Fibroblast of upper back skin (primary cell): ENCODE results near the gene FARP1.
A peak's percentile ranks its signal among the peaks of the same experiment; 100 is the strongest.

Source experiments
- DNase-seq: peaks from one replicate; pipeline ENCODE4 v3.0.0-alpha.2; 2013

Gene FARP1

GRCh38 chr13:98313922-98314292, 171.0 kb downstream of the FARP1 start:
- no peak for DNase-seq

GRCh38 chr13:98315466-98315865, 172.6 kb downstream of the FARP1 start:
- peak; percentile 65 for DNase-seq

DNA sequence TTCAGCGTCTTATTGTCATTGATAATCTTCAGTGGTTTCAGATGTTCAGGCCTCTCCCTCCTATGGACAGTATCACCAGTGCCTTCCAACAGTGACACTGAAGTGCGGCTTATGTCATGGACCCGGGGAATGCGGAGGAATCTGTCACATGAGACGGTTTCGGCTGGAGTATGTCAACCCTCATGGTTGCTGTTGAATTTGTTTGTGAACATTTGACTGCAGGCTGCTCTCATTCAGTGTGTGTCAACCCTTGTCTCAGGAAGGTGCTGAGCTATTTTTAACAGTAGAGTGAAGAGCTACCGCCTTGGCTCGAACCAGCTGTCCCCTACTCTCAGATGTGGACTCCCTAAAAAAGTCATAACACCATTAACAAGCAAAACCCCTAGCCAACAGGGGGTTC, 173.0 kb downstream of the FARP1 start:
- DNase-seq, result no peak

- DNase-seq, result no peak
Measured at GRCh38 chr13:98317573-98318171, 174.8 kb downstream of the FARP1 start.

- no peak for DNase-seq
Measured at GRCh38 chr13:98318263-98318878, 175.5 kb downstream of the FARP1 start.

DNA sequence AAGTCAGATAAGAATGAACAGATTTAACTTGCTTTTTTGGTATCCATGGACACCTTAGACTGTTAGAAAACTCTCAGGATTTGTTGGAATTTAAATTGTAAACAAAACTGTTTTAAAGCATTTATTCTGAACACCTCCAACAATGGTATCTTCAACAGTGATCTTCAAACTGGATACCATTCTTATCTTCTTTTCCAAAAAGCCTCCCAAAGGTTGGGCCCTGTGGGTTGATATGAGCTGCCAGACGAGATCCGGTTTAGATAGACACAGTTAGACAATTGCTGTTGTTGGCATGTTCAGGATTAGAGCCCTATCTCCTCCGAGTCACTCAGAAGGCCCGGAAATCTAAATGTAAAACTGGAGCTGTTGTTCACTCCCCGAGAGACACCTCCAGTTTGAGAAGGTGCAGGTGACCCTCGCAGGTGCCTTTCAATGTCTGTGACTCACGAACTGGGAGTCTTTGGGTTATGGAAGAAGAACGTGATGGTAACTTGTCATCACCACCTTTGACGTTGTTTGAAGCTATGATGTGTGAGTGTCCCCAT, 177.7 kb downstream of the FARP1 start:
- DNase-seq, result no peak

DNA sequence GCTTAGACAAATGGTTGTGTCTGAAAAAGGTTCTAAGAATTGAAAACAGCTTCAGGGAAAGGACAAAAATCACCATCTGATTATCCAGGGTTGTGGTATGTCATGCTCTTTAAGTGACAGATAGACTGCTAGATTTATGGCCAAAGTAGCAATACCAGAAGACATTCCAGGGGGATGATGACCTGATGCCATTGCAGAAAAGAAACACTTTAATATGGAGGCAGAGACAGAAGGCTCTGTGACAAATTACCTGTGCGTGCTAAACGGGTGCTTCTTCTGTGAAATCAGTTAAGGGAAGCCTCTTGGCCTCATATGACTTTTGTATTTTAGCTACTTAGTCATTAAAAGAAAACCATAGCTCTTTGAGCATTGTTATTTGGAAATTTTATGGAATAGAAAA, 178.5 kb downstream of the FARP1 start:
- no peak for DNase-seq

DNA sequence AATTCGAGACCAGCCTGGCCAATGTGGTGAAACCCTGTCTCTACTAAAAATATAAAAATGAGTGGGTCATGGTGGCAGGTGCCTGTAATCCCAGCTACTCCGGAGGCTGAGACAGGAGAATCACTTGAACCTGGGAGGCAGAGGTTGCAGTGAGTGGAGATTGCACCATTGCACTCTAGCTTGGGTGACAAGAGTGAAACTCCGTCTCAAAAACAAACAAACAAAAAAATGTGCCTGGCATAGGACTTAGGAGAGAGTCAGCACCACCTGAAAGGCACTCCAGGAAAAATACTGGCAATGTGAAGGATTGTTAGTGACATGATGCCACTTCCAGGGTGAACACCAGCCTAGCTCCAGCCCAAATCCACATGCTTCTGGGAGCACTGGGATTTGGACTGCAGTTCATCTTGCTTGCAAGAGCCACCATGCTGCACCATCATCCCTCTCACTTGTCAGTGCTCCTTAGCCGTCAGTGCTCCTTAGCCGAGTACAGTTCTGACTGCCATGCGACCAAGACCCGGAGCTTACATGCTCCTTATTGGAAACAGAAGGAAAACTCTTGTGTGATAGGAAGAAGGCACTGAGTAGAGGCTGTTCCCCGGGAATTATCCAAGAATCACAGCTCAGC, 179.3 kb downstream of the FARP1 start:
- no peak for DNase-seq

GRCh38 chr13:98324105-98324504, 181.2 kb downstream of the FARP1 start:
- no peak for DNase-seq

DNA sequence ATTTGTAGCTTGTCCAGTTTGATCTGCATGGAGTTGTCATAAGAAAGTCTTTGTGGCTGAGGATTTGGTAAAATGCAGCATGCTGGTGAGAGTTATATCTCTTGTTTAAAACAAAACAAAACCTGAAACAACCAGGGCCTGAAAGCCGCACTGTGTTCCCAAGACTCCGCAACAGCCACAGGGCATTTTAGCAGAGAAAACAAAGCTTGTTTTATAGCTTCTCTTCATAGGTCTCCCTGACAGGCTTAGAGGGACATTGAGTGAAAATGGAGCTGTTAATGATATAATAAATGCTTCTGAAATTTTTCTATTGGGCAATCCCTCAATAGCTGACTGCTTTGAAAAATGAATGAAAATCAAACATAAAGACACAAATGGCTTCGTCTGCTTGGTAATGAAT, 182.8 kb downstream of the FARP1 start:
- DNase-seq, result no peak

GRCh38 chr13:98326291-98326690, 183.4 kb downstream of the FARP1 start:
- DNase-seq, result no peak

DNA sequence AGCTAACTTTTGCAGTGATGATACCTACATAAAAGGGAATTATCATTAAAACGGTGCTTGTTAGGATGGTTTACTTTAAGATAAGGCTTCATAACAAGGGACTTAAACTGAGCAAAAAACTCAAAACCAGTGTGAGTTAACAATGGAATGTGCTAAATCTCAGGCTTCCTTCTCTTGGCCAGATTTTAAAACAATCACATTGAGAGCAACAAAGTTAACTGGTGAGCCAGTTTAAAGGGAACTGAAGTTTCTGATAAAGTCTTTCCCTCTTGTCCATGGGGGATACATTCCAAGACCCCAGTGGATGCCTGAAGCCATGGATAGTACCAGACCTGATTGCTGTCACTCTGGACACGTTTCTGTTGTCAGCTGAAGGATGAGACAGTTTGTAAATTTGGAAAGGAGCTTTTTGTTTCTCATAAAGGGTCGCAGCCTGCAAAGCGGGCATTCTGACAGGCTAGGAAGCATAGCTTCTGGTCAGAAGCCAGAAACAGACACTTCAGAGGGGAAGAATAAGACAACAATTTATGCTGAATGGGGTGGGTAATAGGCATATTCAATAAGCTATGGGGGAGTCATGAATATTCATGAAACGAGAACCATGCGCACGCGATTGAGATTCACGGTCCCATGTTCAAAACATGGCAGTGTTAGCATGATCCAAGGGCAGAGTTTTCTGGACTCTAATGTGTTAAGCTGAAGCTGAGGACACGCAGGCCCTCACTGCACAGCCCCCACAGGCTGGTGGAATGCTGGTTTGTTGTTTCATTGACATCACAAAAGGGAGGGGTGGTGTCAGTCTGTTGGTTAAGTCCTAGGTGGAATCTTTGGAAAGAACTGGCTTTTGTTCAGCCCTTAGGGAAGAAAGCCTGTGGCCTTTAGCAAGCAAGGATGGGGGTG, 184.7 kb downstream of the FARP1 start:
- DNase-seq, result peak; percentile 81

DNA sequence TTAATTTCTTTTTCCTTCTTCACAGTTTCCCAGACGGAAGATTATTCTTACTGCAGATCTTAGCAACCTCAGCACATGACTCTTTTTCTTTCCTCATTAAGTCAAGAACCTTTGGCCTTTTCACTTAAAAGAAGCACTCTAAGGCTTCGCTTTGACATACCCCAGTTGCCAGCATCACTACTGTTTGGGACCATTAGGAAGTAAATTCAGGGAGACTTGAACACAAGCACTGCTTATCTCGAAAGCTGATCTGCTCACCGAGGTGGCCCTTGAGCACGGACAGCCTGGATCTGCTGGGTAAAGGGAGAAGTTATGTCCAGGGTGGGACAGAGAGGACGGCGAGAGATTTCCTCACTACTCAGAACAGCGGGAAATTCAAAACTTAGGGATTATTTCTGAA, 185.6 kb downstream of the FARP1 start:
- no peak for DNase-seq

- no peak for DNase-seq
Measured at GRCh38 chr13:98332222-98332621, 189.3 kb downstream of the FARP1 start.

DNA sequence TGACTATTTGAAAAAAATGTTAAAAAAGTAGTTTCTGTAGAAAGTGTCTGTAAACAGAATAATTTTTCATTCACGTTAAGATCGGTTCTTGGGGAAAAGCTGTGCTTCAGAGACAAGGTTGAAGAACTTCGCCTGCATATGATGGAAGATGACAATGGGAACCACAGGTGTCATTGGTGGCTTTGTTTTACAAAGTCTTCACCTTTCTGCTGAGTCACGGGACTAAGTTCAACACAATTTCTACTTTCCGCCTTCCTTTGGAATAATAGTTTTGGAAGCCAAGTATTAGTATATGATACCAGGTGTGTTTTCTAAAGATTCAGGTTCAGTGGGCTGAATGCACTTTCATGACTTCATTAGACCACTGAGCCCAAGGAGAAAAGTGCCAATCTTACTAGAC, 189.8 kb downstream of the FARP1 start:
- DNase-seq, result no peak

GRCh38 chr13:98333486-98333885, 190.6 kb downstream of the FARP1 start:
- DNase-seq, result no peak

DNA sequence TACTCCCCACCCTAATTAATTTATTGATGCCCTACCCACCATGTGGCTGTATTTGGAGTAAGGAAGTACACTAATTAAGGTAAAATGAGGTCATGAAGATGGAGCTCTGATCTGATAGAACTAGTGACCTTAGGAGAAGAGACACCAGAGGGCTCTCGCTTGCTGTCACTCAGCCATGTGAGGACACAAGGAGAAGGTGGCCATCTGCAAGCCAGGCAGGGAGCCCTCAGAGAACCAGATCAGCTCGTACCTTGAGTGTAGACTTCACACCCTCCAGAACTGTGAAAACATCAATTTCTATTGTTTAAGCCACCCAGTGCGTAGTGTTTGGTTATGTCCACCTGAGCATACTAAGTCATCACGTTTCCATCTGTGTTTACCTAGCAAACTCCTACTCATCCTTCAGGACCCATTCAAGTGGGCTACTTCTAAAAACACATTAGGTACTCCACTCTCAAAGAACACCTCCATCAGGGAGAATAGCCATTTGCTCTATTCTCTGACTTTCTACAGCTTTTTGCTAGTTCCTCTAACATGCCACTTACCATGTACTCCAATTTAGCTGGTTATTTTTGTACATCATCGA, 191.8 kb downstream of the FARP1 start:
- DNase-seq, result no peak

DNA sequence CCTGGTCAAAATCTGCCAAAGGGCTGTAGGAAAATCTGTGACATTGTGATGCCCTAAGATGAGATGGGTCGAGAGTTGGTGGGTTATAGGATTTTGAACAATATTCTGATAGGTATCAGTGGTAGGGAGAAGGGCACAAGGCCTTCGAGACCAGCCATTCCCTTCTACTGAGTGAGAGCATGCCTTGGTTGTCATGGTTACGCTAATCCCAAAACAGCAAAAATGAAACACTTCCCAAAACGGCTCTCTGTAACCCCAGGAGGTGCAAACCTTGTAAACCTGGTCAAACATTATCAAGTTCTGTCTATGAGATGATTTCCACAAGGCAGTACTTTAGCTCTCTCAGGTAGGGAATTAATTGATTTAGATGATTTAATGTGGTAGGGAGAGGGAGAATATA, 192.8 kb downstream of the FARP1 start:
- DNase-seq, result no peak

DNA sequence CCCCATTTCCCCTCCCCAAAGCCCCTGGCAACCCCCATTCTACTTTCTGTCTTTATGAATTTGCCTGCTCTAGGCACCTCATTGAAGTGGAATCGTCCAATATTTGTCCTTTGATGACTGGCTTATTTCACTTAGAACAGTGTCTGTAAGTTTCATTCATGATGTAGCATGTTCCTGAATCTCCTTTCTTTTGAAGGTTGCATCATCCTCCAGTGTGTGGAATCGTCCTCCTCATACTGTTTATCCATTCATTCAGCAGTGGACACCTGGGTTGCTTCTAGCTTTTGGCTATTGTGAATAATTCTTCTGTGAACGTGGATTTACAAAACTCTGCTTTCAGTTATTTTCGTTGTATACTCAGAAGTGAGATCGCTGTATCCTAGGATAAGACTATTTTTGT, 195.4 kb downstream of the FARP1 start:
- DNase-seq, result no peak

DNA sequence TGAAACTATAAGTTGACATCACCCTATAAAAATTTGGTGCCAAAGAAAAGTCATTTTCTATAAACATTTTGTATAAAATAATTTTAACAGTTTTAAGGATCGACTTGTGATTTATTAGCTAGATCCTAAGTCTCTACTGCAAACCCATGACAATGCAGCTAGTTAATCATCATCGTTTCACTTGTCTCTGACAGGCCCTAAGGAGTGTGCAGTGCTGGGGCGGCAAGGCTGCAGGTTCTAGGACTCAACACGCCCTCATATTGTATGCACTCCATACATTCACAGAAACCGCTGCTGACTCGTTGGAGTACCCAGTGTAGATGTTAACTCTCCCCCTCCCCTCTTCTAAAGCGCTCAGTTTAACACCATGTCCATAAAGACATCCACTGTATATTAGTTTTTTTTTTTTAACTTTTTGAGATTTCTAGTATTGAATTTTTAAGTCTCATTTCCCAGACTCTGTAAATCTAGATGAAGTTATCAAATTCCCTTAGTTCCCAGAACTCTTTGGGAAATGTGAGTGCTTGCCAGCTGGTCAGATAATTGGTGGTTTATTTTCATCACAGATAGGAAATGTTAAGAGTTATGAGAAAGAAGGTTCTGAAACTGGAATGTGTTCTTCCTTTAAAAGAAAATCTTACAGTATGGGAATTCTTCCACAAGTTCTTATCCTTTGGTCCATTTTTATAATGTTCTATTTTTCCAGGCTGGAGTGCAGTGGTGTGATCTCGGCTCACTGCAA, 197.0 kb downstream of the FARP1 start:
- no peak for DNase-seq

DNA sequence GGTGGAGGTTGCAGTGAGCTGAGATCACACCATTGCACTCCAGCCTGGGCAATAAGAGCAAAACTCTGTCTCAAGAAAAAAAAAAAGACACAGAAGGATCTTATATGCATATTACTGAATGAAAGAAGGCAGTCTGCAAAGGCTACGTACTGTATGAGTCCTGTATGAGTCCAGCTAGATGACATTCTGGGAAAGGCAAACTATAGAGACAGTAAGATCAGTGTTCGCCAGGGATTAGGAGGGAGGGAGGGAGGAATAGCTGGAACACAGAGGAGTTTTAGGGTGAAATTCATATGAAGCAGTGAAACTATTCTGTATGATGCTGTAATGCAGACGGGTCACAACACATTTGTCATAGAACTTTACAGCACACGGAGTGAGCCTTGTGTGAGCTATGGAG, 200.1 kb downstream of the FARP1 start:
- no peak for DNase-seq

DNA sequence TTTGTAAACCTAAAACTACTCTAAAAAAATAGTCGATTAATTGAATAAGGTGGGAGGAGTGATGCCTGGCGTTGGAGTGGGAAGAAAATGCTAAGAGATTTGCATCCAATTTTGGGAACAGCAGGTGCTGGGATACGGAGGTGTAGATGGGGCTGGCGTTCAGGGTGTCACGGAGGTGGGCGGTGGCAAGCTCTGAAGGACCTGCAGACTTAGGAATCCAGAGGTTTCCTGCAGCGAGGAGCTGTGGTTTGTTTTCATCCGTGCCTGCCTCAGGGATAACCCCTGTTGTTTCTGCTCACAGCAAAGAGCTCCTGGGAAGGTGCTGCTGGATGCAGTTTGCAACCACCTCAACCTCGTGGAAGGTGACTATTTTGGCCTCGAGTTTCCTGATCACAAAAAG, 200.6 kb downstream of the FARP1 start:
- DNase-seq, result no peak
